ENCODE measurements around the gene FAM72A.

DNA sequence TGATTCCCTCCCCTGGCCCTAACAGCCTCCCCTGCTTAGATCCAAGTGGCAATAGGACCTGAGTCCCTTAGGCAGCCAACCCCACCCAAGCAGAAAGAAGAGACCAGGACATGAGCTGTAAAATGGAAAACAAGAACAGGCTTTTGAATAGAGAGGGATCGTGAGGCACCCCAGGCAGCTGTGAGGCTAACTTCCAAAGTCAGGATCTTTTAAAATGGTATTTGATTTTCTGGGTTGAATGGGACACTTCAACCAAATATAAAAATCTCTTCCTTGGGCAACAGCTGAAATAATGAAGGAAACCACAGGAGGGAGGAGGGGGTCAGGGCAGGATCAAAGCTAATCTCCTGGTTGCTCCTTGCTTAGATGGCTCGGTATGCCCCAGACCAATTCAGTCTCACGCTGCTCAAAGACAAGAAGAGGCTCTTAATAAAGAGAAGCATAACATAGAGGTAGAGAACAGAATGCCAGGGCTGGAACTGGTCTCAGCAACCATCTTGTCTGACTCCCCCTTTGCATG, 56.8 kb downstream of the FAM72A start:
- TF ChIP-seq RCOR1 (IDR thresholded peaks at IDR 0.05; ENCODE audit: low read length) (no peak), CTCF (IDR thresholded peaks at IDR 0.05) (no peak)
